Endothelial cell (in vitro differentiated cells): ENCODE measurements around the gene FICD. TPM values are rescaled to one million over a fixed set of nuclear protein-coding genes. Genes with fewer than 3 reads are reported as not detected.

Experiments
- DNase-seq: peaks from one replicate; pipeline ENCODE4 v3.0.0; 2021; ENCODE audit warnings: low spot score
- H3K27ac Mint-ChIP-seq: one replicate; pipeline ENCODE4 v1.8.0; 2021; ENCODE audit warnings: mixed read lengths, inconsistent platforms; ENCODE audit not compliant: unreplicated experiment
- H3K27me3 Mint-ChIP-seq: one replicate; pipeline ENCODE4 v1.8.0; 2021; ENCODE audit warnings: mild to moderate bottlenecking, moderate library complexity, mixed read lengths, inconsistent platforms; ENCODE audit not compliant: unreplicated experiment
- H3K36me3 Mint-ChIP-seq: one replicate; pipeline ENCODE4 v1.8.0; 2021; ENCODE audit warnings: mild to moderate bottlenecking, low read depth, mixed read lengths, inconsistent platforms; ENCODE audit not compliant: unreplicated experiment
- H3K4me1 Mint-ChIP-seq: one replicate; pipeline ENCODE4 v1.8.0; 2021; ENCODE audit warnings: mild to moderate bottlenecking, mixed read lengths, inconsistent platforms; ENCODE audit not compliant: unreplicated experiment
- H3K4me3 Mint-ChIP-seq: one replicate; pipeline ENCODE4 v1.8.0; 2021; ENCODE audit warnings: mild to moderate bottlenecking, mixed read lengths, inconsistent platforms; ENCODE audit not compliant: unreplicated experiment
- H3K9me3 Mint-ChIP-seq: one replicate; pipeline ENCODE4 v1.8.0; 2021; ENCODE audit warnings: mixed read lengths, inconsistent platforms; ENCODE audit not compliant: unreplicated experiment
- CTCF ChIP-seq: fragments of 200-600 bp; sonication (generic); IDR thresholded peaks from one replicate; pipeline ENCODE4 v1.5.0; 2021; ENCODE audit warnings: antibody characterized with exemption; ENCODE audit not compliant: unreplicated experiment
- total RNA-seq: library from RNA; stranded (reverse); fragmentation: NEBNext Ultra II Directional; extraction: Animal tissue kit (Norgen Biotek cat#: 25700); gene quantifications from one replicate; pipeline ENCODE4 v1.2.1, GENCODE V29; 2021; ENCODE audit not compliant: unreplicated experiment

The FICD gene
- total RNA-seq, 1 donor from 2014 or later, result 5.5 TPM

DNA sequence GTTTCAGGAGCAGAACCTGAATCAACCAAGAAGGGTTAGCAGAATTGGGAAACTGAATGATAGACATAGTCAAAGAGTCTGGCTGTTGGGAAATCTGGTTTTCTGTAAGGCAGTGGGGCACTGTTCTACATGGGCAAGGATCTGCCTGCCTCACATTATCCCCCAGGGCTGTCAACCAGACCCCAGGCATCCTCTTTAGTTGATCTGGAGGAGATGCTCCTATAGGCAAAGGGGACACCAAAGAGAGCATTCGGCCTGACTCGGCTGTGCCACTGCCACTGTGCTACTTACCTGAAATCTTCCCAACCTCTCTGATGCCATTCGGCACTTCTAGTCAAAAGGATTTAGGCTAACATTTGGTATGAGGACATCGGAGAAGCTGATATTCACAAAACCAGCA, 51.4 kb downstream of the FICD start:
- Mint-ChIP-seq H3K4me1 (peaks cover 7% of the 10 kb centered on the region), H3K27me3 (peaks cover 6% of the 10 kb centered on the region), H3K36me3 (peaks cover 30% of the 10 kb centered on the region), H3K27ac (no peak overlapping the region), H3K4me3 (no peak overlapping the region), H3K9me3 (no peaks in the 10 kb centered on the region)
- DNase-seq, result no peak
- no peak for TF ChIP-seq CTCF

DNA sequence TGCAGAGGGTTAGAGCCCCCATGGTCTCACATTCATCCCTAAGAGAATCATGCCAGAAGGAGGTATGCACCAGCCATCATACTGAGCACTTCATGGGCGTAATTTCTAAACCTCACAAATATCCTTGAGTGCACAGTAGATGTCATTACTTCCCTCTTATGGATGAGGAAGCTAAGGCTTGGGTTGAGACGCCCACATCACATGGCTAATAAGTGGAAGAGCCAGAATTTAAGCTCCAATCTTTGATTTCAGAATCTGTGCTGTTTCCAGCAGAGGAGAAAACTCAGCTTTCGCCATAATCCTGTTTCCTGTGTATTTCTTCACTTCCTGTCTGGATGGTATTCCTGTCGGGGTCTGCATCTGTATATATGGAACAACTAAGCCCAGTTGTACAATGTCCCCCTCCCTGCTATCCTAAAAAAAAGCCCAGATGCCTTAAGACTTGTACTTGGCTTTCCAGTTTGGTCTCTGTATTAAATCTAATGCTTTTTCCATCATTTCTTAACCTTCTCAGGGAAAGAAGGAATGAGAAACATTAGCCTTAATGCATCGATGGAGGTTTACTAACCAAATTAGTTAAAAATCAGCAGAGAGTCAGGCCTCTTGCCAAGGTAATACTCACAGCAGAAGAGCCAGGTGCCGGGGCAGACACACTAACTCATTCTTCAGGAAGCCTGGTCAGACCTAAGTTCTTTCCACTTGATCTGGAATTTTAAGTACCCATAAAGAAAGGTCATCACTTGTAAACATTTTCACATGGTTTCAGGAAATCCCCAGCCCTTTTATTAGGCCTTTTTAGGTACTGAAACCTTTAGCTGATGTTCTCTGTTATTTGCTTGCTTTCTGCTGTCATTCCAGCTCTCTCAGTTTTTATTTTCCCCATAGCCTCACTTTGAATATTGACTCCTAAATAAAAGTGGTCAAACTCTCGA, 52.6 kb downstream of the FICD start:
- Mint-ChIP-seq H3K27ac (peak overlapping the region; percentile 42), H3K4me1 (peaks cover 7% of the 10 kb centered on the region), H3K4me3 (peak overlapping the region; percentile 62), H3K27me3 (peaks cover 6% of the 10 kb centered on the region), H3K9me3 (no peaks in the 10 kb centered on the region), H3K36me3 (peaks cover 30% of the 10 kb centered on the region)
- DNase-seq, result no peak
- no peak for TF ChIP-seq CTCF

GRCh38 chr12:108568338-108569154, 53.5 kb downstream of the FICD start:
- H3K36me3 Mint-ChIP-seq, result peaks cover 30% of the 10 kb centered on the region
- TF ChIP-seq CTCF, result no peak
- H3K27ac Mint-ChIP-seq, result no peak overlapping the region
- no peaks in the 10 kb centered on the region for H3K9me3 Mint-ChIP-seq
- DNase-seq, result no peak
- peaks cover 2% of the 10 kb centered on the region for H3K27me3 Mint-ChIP-seq
- peaks cover 3% of the 10 kb centered on the region for H3K4me1 Mint-ChIP-seq
- H3K4me3 Mint-ChIP-seq, result peak overlapping the region; percentile 11

Other genes starting within 250 kb of the FICD start
- gene CMKLR1, start 176.0 kb upstream of the FICD start, total RNA-seq, result 0.51 TPM
- 67.8 TPM for gene SART3, start 45.9 kb downstream of the FICD start, total RNA-seq
- 67.8 TPM for gene ISCU, start 47.3 kb downstream of the FICD start, total RNA-seq
- 0.36 TPM for gene TMEM119, start 82.8 kb downstream of the FICD start, total RNA-seq
- gene SELPLG, start 118.6 kb downstream of the FICD start, total RNA-seq, result 1.6 TPM
- gene CORO1C, start 216.2 kb downstream of the FICD start, total RNA-seq, result 380 TPM